Neuronal stem cell (in vitro differentiated cells): Measurements from ENCODE around the gene GLUD1.
"Not testable (repeated sequence)": the region's sequence is repeated elsewhere in the genome, so short reads cannot be mapped to it uniquely, and the experiment has no call there.

Source experiments
- DNase-seq: peaks from one replicate; pipeline ENCODE4 v3.0.0-alpha.2; 2013; ENCODE audit warnings: low spot score
- H2AFZ ChIP-seq: one replicate; pipeline ENCODE4 v1.6.1; 2013; ENCODE audit warnings: mild to moderate bottlenecking, low read length, inconsistent platforms
- H2AK5ac ChIP-seq: 2 replicates; pipeline ENCODE4 v1.6.1; 2013; ENCODE audit warnings: low read depth, mild to moderate bottlenecking, inconsistent platforms, low read length, moderate library complexity, mixed read lengths
- H2BK120ac ChIP-seq: 2 replicates; pipeline ENCODE4 v1.6.1; 2013; ENCODE audit warnings: low read depth, mild to moderate bottlenecking, inconsistent platforms, low read length, moderate library complexity, mixed read lengths
- H2BK12ac ChIP-seq: one replicate; pipeline ENCODE4 v1.6.1; 2013; ENCODE audit warnings: low read length, inconsistent platforms
- H2BK15ac ChIP-seq: 2 replicates; pipeline ENCODE4 v1.6.1; 2013; ENCODE audit warnings: mild to moderate bottlenecking, low read length, inconsistent platforms, mixed read lengths
- H2BK5ac ChIP-seq: one replicate; pipeline ENCODE4 v1.6.1; 2013; ENCODE audit warnings: inconsistent platforms, mild to moderate bottlenecking, low read length, moderate library complexity
- H3K14ac ChIP-seq: one replicate; pipeline ENCODE4 v1.6.1; 2013; ENCODE audit warnings: low read length, inconsistent platforms
- H3K18ac ChIP-seq: 2 replicates; pipeline ENCODE4 v1.6.1; 2013; ENCODE audit warnings: low read length, inconsistent platforms
- H3K23ac ChIP-seq: 2 replicates; pipeline ENCODE4 v1.6.1; 2013; ENCODE audit warnings: low read depth, mild to moderate bottlenecking, mixed read lengths, low read length, inconsistent platforms; ENCODE audit not compliant: poor library complexity
- H3K27ac ChIP-seq: replicated peaks from 3 replicates; pipeline ENCODE4 v1.5.1; 2013; ENCODE audit warnings: low read length, inconsistent platforms
- H3K27me3 ChIP-seq, 3 experiments: 2 replicates each; pipeline ENCODE4 v1.6.1; 2013; ENCODE audit warnings: low read length in 3 of 3, mild to moderate bottlenecking in 2 of 3, inconsistent platforms in 1 of 3, low read depth in 1 of 3, mixed read lengths in 1 of 3, moderate library complexity in 1 of 3; ENCODE audit not compliant: control insufficient read depth in 3 of 3, insufficient read depth in 3 of 3
- H3K36me3 ChIP-seq, 2 donors: replicated peaks in 1 of 2; 2 replicates each; pipeline ENCODE4 v1.6.1; 2013; ENCODE audit warnings: low read length in 2 of 2; ENCODE audit not compliant: control insufficient read depth in 2 of 2, insufficient read depth in 2 of 2
- H3K4ac ChIP-seq: 2 replicates; pipeline ENCODE4 v1.6.1; 2013; ENCODE audit warnings: inconsistent platforms, mild to moderate bottlenecking, low read length, moderate library complexity
- H3K4me1 ChIP-seq, 2 donors: 1 replicate in 1 of 2; 2 replicates in 1 of 2; pipeline ENCODE4 v1.6.1; 2013; ENCODE audit warnings: low read length in 2 of 2, low read depth in 1 of 2; ENCODE audit not compliant: control insufficient read depth in 2 of 2, insufficient read depth in 1 of 2
- H3K4me2 ChIP-seq: one replicate; pipeline ENCODE4 v1.6.1; 2013; ENCODE audit warnings: mild to moderate bottlenecking, low read length, inconsistent platforms; ENCODE audit not compliant: insufficient read depth, poor library complexity, severe bottlenecking
- H3K4me3 ChIP-seq, 2 donors: 2 replicates each; pipeline ENCODE4 v1.5.1; 2013; ENCODE audit warnings: low read length in 2 of 2, mild to moderate bottlenecking in 2 of 2, inconsistent platforms in 1 of 2, moderate library complexity in 1 of 2
- H3K79me1 ChIP-seq: one replicate; pipeline ENCODE4 v1.6.1; 2013; ENCODE audit warnings: low read depth, mild to moderate bottlenecking, inconsistent platforms, low read length, moderate library complexity
- H3K9ac ChIP-seq: one replicate; pipeline ENCODE4 v1.6.1; 2013; ENCODE audit warnings: mild to moderate bottlenecking, low read depth, low read length, inconsistent platforms; ENCODE audit not compliant: poor library complexity
- H3K9me3 ChIP-seq, 2 donors: replicated peaks in 1 of 2; 2 replicates each; pipeline versions ENCODE3 to v1.6.1; 2013; ENCODE audit warnings: low read length in 2 of 2, mild to moderate bottlenecking in 2 of 2, inconsistent platforms in 1 of 2, low read depth in 1 of 2, mixed read lengths in 1 of 2, moderate library complexity in 1 of 2; ENCODE audit not compliant: control insufficient read depth in 2 of 2, insufficient read depth in 1 of 2
- H4K8ac ChIP-seq: one replicate; pipeline ENCODE4 v1.6.1; 2013; ENCODE audit warnings: low read depth, mild to moderate bottlenecking, inconsistent platforms, low read length, moderate library complexity
- H4K91ac ChIP-seq: one replicate; pipeline ENCODE4 v1.6.1; 2013; ENCODE audit warnings: low read length, low read depth, mild to moderate bottlenecking, inconsistent platforms; ENCODE audit not compliant: poor library complexity
- WGBS, 2 donors: extraction: QIAGEN DNeasy Blood & Tissue Kit; methylation state at CpG; one replicate each; pipeline ENCODE4 v1.1.7; 2013; ENCODE audit warnings: missing lambda C conversion rate in 2 of 2, mixed read lengths in 1 of 2; ENCODE audit not compliant: insufficient read length in 2 of 2, insufficient replicate concordance in 1 of 2; ENCODE audit errors: extremely low coverage in 2 of 2; 5-methylcytosine and 5-hydroxymethylcytosine counted together

The GLUD1 gene

DNA sequence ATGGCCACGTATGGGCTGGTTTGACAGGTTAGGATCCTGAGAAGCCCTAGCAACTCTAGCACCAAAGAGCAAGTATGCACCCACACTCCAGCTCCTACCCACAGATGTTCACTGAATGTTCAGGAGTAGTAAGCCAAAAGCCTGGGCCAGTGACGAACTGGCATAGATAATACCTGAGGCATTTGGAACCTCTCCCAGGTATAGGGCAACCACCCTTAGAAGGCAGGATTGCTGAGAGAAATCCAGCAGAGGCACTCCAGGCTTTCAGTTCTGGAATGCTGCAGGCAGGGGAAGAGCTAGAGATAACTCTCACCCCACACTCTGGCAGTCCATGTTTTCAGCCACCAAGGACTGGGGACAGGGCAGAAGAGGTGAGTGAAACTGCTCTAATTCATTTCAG, 39.8 kb upstream of the GLUD1 start:
- not testable (repeated sequence) for H4K8ac ChIP-seq, H3K4ac ChIP-seq, H3K4me3 ChIP-seq, H3K4me2 ChIP-seq, DNase-seq, H3K4me1 ChIP-seq, H2AK5ac ChIP-seq, H3K23ac ChIP-seq, H2AFZ ChIP-seq, H3K9me3 ChIP-seq, H3K36me3 ChIP-seq, H3K14ac ChIP-seq, H3K27ac ChIP-seq, H2BK120ac ChIP-seq, H3K9ac ChIP-seq, H2BK15ac ChIP-seq, H2BK12ac ChIP-seq, H3K27me3 ChIP-seq, H4K91ac ChIP-seq, H3K79me1 ChIP-seq, H3K18ac ChIP-seq, H2BK5ac ChIP-seq
- no CpG with 5 or more reads among the region's 2 CpGs for whole genome bisulfite sequencing, 2 donors

DNA sequence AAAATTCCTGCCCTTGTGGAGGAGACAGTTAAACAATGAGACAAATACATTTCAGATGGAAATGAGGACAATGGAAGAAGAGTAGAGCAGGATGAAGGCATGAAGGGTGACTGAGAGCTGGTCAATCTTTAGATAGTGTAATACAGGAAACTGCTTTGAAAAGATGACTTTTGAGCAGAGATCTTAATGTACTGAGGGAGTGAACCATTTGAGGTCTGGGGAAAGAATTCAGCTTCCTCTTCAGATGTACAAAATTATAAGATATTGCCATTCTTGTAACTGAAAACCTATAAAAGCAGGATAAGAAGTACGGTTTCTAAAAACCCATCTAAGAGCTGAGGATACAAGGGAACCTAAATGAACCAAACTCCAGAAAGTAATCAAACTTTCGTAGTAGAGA, 39.3 kb upstream of the GLUD1 start:
- H4K8ac ChIP-seq, H4K91ac ChIP-seq, H3K23ac ChIP-seq, H2BK120ac ChIP-seq, H3K4me2 ChIP-seq, H2BK5ac ChIP-seq, H2AK5ac ChIP-seq, H3K4me3 ChIP-seq, H3K18ac ChIP-seq, H2BK12ac ChIP-seq, H3K36me3 ChIP-seq, H3K79me1 ChIP-seq, H3K4me1 ChIP-seq, H2AFZ ChIP-seq, H3K14ac ChIP-seq, H3K9ac ChIP-seq, H3K27me3 ChIP-seq, DNase-seq, H2BK15ac ChIP-seq, H3K27ac ChIP-seq, H3K4ac ChIP-seq, H3K9me3 ChIP-seq: not testable (repeated sequence)
- no CpG with 5 or more reads among the region's 2 CpGs for WGBS, 2 donors

DNA sequence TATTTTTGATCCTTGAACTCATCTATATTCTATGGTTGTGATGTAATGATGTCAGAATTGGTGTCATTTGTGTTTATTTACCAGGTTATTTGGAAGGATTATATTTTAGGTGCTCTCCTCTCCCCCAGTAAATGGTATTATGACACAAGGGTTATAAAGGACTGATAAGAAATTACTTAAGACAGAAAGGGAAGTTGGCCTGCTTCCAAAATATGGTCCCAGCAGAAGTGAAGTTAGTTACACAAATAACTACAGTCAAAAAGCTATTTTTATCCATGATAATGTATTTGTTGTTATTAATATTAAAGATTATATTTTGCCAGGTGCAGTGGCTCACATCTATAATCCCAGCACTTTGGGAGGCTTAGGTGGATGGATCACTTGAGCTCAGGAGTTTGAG, 37.5 kb upstream of the GLUD1 start:
- H3K4me2 ChIP-seq, H3K18ac ChIP-seq, DNase-seq, H2BK15ac ChIP-seq, H3K9me3 ChIP-seq, H3K23ac ChIP-seq, H3K79me1 ChIP-seq, H3K4ac ChIP-seq, H2BK5ac ChIP-seq, H2AK5ac ChIP-seq, H3K4me1 ChIP-seq, H2BK120ac ChIP-seq, H3K36me3 ChIP-seq, H3K9ac ChIP-seq, H3K14ac ChIP-seq, H3K27me3 ChIP-seq, H4K8ac ChIP-seq, H2AFZ ChIP-seq, H3K4me3 ChIP-seq, H4K91ac ChIP-seq, H3K27ac ChIP-seq, H2BK12ac ChIP-seq: not testable (repeated sequence)

GRCh38 chr10:87127607-87128156, 33.0 kb upstream of the GLUD1 start:
- H3K4me2 ChIP-seq, H3K9me3 ChIP-seq, H4K8ac ChIP-seq, H3K4me3 ChIP-seq, H3K23ac ChIP-seq, H2AK5ac ChIP-seq, H2BK120ac ChIP-seq, H3K79me1 ChIP-seq, H2BK15ac ChIP-seq, H3K4ac ChIP-seq, DNase-seq, H3K18ac ChIP-seq, H3K4me1 ChIP-seq, H3K9ac ChIP-seq, H3K14ac ChIP-seq, H3K27ac ChIP-seq, H2BK5ac ChIP-seq, H3K36me3 ChIP-seq, H2AFZ ChIP-seq, H3K27me3 ChIP-seq, H4K91ac ChIP-seq, H2BK12ac ChIP-seq: not testable (repeated sequence)
- WGBS, 2 donors, result no CpG with 5 or more reads among the region's 3 CpGs
